ENCODE data around the gene PRKCA. TPM values are rescaled to one million over a fixed set of nuclear protein-coding genes. Genes with fewer than 3 reads are reported as not detected.
"Not testable (repeated sequence)": the region's sequence is repeated elsewhere in the genome, so short reads cannot be mapped to it uniquely, and the experiment has no call there.

PRKCA gene
- total RNA-seq, 1 donor from 2014 or later, result 80.1 TPM

DNA sequence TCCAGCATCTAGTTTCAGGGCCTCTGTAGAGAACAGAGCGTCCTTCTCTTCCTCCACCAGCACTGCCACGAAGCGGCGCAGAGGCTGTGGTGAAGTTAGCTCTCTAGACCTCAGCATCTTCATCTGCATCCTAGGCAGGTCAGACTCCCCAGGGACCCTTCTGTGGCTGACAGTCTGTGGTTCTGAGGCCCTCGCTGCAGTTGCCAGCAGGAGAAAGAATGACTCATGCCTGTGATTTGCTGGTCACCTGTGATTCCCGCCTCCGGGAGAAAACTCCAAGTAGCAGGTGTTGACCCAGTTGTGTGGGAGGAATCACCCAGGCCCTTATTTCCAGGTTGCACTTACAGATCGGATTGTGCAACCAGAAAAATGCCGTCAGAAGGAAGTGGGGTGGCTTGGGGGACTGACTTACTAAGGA, 415.2 kb downstream of the PRKCA start:
- Mint-ChIP-seq H3K27ac (ENCODE audit: unreplicated experiment) (no peak overlapping the region), H3K4me3 (ENCODE audit: unreplicated experiment) (no peak overlapping the region), H3K9me3 (ENCODE audit: unreplicated experiment) (no peaks in the 10 kb centered on the region), H3K4me1 (ENCODE audit: unreplicated experiment) (peaks cover 14% of the 10 kb centered on the region), H3K27me3 (ENCODE audit: unreplicated experiment) (no peaks in the 10 kb centered on the region), H3K36me3 (ENCODE audit: unreplicated experiment) (peaks cover 6% of the 10 kb centered on the region)
- no peak for DNase-seq (ENCODE audit: extremely low spot score, unreplicated experiment)
- TF ChIP-seq, protein P1, sequence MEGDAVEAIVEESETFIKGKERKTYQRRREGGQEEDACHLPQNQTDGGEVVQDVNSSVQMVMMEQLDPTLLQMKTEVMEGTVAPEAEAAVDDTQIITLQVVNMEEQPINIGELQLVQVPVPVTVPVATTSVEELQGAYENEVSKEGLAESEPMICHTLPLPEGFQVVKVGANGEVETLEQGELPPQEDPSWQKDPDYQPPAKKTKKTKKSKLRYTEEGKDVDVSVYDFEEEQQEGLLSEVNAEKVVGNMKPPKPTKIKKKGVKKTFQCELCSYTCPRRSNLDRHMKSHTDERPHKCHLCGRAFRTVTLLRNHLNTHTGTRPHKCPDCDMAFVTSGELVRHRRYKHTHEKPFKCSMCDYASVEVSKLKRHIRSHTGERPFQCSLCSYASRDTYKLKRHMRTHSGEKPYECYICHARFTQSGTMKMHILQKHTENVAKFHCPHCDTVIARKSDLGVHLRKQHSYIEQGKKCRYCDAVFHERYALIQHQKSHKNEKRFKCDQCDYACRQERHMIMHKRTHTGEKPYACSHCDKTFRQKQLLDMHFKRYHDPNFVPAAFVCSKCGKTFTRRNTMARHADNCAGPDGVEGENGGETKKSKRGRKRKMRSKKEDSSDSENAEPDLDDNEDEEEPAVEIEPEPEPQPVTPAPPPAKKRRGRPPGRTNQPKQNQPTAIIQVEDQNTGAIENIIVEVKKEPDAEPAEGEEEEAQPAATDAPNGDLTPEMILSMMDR (IDR thresholded peaks at IDR 0.05), result no peak

DNA sequence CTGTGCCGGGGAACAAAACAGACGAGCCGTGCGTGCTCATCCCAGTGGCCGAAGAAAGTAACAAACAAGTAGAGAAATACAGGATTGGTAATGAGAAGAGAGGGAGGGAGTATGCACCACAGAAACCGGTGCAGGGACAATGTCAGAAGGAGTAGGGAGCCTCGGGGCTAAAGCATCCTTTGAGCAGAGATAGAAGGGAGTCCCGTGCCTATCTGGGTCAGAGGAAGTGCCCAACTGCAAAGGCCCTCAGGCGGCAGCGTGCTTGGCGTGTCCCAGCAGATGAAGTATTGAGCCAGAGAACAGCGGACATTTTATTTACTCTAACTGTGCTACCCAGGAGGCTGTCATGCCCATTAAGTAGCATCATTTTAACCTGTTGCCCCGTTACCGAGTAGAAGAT, 417.6 kb downstream of the PRKCA start:
- Mint-ChIP-seq H3K27ac (ENCODE audit: unreplicated experiment) (no peak overlapping the region), H3K4me3 (ENCODE audit: unreplicated experiment) (no peak overlapping the region), H3K4me1 (ENCODE audit: unreplicated experiment) (peaks cover 25% of the 10 kb centered on the region), H3K9me3 (ENCODE audit: unreplicated experiment) (no peaks in the 10 kb centered on the region), H3K36me3 (ENCODE audit: unreplicated experiment) (peaks cover 6% of the 10 kb centered on the region), H3K27me3 (ENCODE audit: unreplicated experiment) (no peaks in the 10 kb centered on the region)
- TF ChIP-seq, protein P1 (IDR thresholded peaks at IDR 0.05), result no peak
- no peak for DNase-seq (ENCODE audit: extremely low spot score, unreplicated experiment)

DNA sequence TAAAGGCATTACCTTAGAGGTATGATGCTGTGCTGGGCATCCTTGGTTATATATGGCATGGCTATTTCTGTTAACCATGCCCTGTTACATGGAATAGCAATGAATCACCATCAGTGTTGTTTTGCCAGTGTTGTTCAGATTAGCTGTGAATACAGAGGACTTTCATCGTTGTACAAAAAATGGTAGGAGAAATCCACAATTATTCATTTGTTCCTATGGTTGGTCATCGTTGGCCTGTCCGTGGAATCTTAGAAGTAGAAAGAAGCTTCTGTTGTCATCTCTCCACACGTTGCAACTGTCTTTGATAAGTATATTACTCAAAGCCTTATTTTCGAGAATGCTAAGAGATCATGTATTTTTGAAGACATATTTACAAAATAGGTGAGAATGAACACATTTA, 418.2 kb downstream of the PRKCA start:
- Mint-ChIP-seq H3K27ac (ENCODE audit: unreplicated experiment) (no peak overlapping the region), H3K36me3 (ENCODE audit: unreplicated experiment) (peaks cover 6% of the 10 kb centered on the region), H3K9me3 (ENCODE audit: unreplicated experiment) (no peaks in the 10 kb centered on the region), H3K4me3 (ENCODE audit: unreplicated experiment) (no peak overlapping the region), H3K27me3 (ENCODE audit: unreplicated experiment) (no peaks in the 10 kb centered on the region), H3K4me1 (ENCODE audit: unreplicated experiment) (peaks cover 28% of the 10 kb centered on the region)
- TF ChIP-seq, protein P1 (IDR thresholded peaks at IDR 0.05), result no peak
- no peak for DNase-seq (ENCODE audit: extremely low spot score, unreplicated experiment)

DNA sequence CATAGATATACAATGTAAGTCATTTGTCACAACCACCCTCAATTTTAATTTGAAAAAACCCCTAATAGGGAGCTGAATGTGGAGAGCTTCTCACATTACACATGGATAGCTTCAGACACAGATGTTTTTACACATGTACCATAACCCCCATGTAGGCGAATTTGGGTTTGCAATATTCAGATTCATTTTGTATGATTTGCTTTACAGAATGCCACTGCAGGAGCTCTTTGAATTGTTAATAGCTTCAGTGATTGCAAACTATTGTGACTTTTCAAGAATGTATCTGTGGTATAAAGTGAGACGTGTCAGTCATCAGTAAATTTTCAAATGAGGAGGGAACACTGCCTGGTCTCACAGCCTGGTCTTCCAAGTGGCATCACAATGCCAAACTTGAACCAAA, 419.9 kb downstream of the PRKCA start:
- no peaks in the 10 kb centered on the region for H3K27me3 Mint-ChIP-seq (ENCODE audit: unreplicated experiment)
- H3K27ac Mint-ChIP-seq (ENCODE audit: unreplicated experiment), result no peak overlapping the region
- TF ChIP-seq, protein P1 (IDR thresholded peaks at IDR 0.05), result no peak
- peaks cover 6% of the 10 kb centered on the region for H3K36me3 Mint-ChIP-seq (ENCODE audit: unreplicated experiment)
- no peak for DNase-seq (ENCODE audit: extremely low spot score, unreplicated experiment)
- no peaks in the 10 kb centered on the region for H3K9me3 Mint-ChIP-seq (ENCODE audit: unreplicated experiment)
- peaks cover 28% of the 10 kb centered on the region for H3K4me1 Mint-ChIP-seq (ENCODE audit: unreplicated experiment)
- H3K4me3 Mint-ChIP-seq (ENCODE audit: unreplicated experiment), result no peak overlapping the region

DNA sequence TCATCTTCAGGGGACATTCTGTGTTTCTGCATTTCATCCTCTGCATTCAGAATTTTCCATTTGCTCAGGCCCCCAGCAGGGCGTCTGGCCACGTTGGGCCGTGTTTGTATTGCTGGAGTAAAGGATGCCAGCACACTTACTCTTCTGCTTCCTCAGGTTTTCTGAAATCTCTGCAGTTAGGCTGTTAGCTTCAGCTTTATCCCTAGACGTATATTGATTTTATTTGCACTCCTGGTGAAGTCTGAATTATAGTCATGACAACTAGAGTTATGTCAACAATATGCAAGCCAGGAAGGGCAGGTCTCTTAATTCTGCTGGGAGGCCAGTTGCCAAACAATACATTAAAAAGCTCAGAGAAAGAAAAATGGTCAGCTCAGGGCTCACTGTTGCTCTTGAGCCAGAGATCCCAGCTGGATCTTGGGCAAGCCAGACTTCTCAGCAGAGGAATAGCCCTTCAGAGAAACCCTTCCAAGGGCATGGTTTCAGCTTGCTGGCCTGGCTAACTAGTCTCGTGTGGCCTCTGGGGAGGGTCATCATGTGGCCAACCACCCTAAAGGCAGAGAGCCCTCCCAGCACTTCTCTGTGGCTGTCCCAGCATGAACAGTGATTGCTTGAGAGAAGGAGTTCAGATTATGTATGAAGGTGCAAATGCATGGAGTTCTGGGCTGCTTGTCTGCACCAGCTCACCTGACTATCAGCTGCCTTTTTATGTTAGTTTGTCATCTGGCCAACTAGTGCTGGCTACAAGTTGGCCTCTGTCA, 422.3 kb downstream of the PRKCA start:
- TF ChIP-seq, protein P1 (IDR thresholded peaks at IDR 0.05), result no peak
- Mint-ChIP-seq H3K27ac (ENCODE audit: unreplicated experiment) (peak overlapping the region; percentile 91), H3K4me1 (ENCODE audit: unreplicated experiment) (peaks cover 29% of the 10 kb centered on the region), H3K36me3 (ENCODE audit: unreplicated experiment) (no peaks in the 10 kb centered on the region), H3K27me3 (ENCODE audit: unreplicated experiment) (no peaks in the 10 kb centered on the region), H3K9me3 (ENCODE audit: unreplicated experiment) (no peaks in the 10 kb centered on the region), H3K4me3 (ENCODE audit: unreplicated experiment) (no peak overlapping the region)
- DNase-seq (ENCODE audit: extremely low spot score, unreplicated experiment), result no peak

DNA sequence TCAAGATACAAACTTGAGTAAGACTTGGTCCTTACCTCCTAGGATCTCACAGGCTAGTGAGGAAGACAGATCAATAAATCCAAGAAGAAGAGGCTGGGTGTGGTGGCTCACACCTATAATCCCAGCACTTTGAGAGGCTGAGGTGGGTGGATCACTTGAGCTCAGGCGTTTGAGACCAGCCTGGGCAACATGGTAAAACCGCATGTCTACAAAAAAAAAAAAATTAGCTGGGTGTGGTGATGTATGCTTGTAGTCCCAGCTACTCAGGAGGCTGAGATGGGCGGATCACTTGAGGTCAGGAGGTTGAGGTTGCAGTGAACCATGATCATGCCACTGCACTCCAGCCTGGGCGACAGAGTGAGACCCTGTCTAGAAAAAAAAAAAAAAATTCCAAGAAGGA, 423.0 kb downstream of the PRKCA start:
- not testable (repeated sequence) for H3K9me3 Mint-ChIP-seq (ENCODE audit: unreplicated experiment); H3K4me3 Mint-ChIP-seq (ENCODE audit: unreplicated experiment); H3K27me3 Mint-ChIP-seq (ENCODE audit: unreplicated experiment); DNase-seq (ENCODE audit: extremely low spot score, unreplicated experiment); H3K36me3 Mint-ChIP-seq (ENCODE audit: unreplicated experiment)
- H3K27ac Mint-ChIP-seq (ENCODE audit: unreplicated experiment), result peak overlapping the region; percentile 91
- H3K4me1 Mint-ChIP-seq (ENCODE audit: unreplicated experiment), result peaks cover 32% of the 10 kb centered on the region

Data from osteocyte (in vitro differentiated cells).